HL-60 (cell line): ENCODE data around the gene PRDM12.

ENCODE experiments used
- DNase-seq, 2 experiments: peaks; one replicate each; pipeline ENCODE4 v3.0.0-alpha.2; 2010 to 2020; ENCODE audit warnings: low read depth in 1 of 2, low spot score in 1 of 2
- H3K27ac ChIP-seq: fragments of 250-450 bp; sonication (Bioruptor Pico); replicated peaks from 2 replicates; pipeline ENCODE4 v1.5.1; 2020; ENCODE audit warnings: mild to moderate bottlenecking, moderate library complexity
- H3K27me3 ChIP-seq: fragments of 250-450 bp; sonication (Bioruptor Pico); 2 replicates; pipeline ENCODE4 v1.5.1; 2021; ENCODE audit warnings: mild to moderate bottlenecking, moderate library complexity; ENCODE audit not compliant: insufficient read depth, poor library complexity, severe bottlenecking
- H3K4me3 ChIP-seq: replicated peaks from 2 replicates; pipeline ENCODE4 v1.5.1; 2011; ENCODE audit warnings: mild to moderate bottlenecking, control low read depth, low read length; ENCODE audit not compliant: insufficient read depth
- GABPA ChIP-seq: IDR thresholded peaks from 2 replicates; pipeline ENCODE4 v1.6.1; 2012; ENCODE audit warnings: low read depth
- POLR2AphosphoS5 ChIP-seq: IDR thresholded peaks from 2 replicates; pipeline ENCODE4 v1.6.1; 2012; ENCODE audit warnings: low read depth
- SPI1 ChIP-seq: IDR thresholded peaks from 2 replicates; pipeline ENCODE4 v1.6.1; 2012; ENCODE audit warnings: low read depth, mild to moderate bottlenecking, borderline replicate concordance
- TF ChIP-seq, protein P1 (sequence below): IDR thresholded peaks from one replicate; pipeline ENCODE4 v1.5.1; 2011; ENCODE audit warnings: low read length, control low read depth, inconsistent platforms; ENCODE audit not compliant: insufficient read depth
- TF ChIP-seq, protein P2 (sequence below): IDR thresholded peaks from 2 replicates; pipeline ENCODE4 v1.6.1; 2012; ENCODE audit warnings: low read depth; ENCODE audit not compliant: insufficient replicate concordance

The PRDM12 gene

DNA sequence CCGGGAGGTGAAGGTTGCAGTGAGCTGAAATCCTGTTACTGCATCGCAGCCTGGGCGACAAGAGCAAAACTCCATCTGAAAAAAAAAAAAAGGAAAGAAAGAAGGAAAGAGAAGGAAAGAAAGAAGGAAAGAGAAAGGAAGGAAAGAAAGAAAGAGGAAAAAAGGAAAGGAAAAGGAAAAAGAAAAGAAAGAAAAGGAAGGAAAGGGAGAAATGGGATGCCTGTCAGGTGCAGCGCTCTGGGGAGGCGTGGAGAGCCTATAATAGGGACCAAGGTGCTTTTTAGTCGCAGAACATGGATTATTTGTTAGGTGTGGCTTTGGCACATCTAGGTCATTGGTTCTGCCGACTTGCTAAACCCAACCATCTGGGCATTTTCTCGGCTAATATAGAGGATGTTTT, 47.1 kb downstream of the PRDM12 start:
- Histone ChIP-seq H3K27me3 (no peaks in the 10 kb centered on the region), H3K27ac (no peak overlapping the region), H3K4me3 (no peak overlapping the region)
- TF ChIP-seq, protein P1, sequence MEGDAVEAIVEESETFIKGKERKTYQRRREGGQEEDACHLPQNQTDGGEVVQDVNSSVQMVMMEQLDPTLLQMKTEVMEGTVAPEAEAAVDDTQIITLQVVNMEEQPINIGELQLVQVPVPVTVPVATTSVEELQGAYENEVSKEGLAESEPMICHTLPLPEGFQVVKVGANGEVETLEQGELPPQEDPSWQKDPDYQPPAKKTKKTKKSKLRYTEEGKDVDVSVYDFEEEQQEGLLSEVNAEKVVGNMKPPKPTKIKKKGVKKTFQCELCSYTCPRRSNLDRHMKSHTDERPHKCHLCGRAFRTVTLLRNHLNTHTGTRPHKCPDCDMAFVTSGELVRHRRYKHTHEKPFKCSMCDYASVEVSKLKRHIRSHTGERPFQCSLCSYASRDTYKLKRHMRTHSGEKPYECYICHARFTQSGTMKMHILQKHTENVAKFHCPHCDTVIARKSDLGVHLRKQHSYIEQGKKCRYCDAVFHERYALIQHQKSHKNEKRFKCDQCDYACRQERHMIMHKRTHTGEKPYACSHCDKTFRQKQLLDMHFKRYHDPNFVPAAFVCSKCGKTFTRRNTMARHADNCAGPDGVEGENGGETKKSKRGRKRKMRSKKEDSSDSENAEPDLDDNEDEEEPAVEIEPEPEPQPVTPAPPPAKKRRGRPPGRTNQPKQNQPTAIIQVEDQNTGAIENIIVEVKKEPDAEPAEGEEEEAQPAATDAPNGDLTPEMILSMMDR = no peak
- TF ChIP-seq SPI1 (no peak), POLR2AphosphoS5 (no peak), GABPA (no peak)
- TF ChIP-seq, protein P2, sequence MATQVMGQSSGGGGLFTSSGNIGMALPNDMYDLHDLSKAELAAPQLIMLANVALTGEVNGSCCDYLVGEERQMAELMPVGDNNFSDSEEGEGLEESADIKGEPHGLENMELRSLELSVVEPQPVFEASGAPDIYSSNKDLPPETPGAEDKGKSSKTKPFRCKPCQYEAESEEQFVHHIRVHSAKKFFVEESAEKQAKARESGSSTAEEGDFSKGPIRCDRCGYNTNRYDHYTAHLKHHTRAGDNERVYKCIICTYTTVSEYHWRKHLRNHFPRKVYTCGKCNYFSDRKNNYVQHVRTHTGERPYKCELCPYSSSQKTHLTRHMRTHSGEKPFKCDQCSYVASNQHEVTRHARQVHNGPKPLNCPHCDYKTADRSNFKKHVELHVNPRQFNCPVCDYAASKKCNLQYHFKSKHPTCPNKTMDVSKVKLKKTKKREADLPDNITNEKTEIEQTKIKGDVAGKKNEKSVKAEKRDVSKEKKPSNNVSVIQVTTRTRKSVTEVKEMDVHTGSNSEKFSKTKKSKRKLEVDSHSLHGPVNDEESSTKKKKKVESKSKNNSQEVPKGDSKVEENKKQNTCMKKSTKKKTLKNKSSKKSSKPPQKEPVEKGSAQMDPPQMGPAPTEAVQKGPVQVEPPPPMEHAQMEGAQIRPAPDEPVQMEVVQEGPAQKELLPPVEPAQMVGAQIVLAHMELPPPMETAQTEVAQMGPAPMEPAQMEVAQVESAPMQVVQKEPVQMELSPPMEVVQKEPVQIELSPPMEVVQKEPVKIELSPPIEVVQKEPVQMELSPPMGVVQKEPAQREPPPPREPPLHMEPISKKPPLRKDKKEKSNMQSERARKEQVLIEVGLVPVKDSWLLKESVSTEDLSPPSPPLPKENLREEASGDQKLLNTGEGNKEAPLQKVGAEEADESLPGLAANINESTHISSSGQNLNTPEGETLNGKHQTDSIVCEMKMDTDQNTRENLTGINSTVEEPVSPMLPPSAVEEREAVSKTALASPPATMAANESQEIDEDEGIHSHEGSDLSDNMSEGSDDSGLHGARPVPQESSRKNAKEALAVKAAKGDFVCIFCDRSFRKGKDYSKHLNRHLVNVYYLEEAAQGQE = no peak
- DNase-seq = no peak

DNA sequence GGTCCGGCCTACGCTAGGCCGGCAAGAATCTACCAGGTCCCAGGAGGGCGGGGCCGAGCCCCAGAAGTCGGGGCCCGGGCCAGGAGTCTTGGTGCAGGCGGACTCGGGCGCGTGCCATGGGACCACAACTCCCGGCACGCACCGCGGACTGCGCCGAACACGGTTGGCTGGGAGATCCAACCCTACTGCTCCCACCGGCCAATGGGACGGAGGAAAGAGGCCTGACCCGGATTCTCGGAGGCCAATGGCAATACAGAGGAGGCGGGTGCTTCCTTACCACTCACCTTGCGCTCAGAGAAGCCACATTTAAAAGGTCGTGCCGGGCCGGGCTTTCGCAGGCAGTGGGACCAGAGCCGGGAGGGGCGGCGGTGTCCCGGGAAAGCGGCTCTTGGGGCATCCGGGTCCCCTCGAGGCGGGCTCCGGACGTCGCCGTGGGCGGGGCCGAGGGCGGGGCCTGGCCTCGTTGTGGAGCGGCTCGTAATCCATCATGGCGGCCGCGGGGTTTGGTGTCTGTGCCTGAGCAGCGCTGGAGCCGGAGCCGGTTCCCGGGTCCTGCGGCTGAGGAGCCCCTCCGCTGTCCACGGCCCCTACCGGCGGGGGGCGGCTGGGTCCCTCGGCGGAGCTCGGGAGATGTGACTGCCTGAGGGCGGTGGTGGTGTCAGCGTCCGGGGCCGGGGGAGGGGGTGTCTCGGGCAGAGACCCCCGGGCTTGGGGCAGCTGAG, 48.3 kb downstream of the PRDM12 start:
- TF ChIP-seq, protein P2 = peak; percentile 59
- TF ChIP-seq SPI1 (no peak), POLR2AphosphoS5 (peak; percentile 52; the same call in 1 of the 2 replicates), GABPA (no peak)
- TF ChIP-seq, protein P1 = no peak
- peak overlapping the region; percentile 95 for H3K4me3 ChIP-seq
- DNase-seq = peak; percentile 94 to 98
- no peaks in the 10 kb centered on the region for H3K27me3 ChIP-seq
- peak overlapping the region; percentile 97 for H3K27ac ChIP-seq

DNA sequence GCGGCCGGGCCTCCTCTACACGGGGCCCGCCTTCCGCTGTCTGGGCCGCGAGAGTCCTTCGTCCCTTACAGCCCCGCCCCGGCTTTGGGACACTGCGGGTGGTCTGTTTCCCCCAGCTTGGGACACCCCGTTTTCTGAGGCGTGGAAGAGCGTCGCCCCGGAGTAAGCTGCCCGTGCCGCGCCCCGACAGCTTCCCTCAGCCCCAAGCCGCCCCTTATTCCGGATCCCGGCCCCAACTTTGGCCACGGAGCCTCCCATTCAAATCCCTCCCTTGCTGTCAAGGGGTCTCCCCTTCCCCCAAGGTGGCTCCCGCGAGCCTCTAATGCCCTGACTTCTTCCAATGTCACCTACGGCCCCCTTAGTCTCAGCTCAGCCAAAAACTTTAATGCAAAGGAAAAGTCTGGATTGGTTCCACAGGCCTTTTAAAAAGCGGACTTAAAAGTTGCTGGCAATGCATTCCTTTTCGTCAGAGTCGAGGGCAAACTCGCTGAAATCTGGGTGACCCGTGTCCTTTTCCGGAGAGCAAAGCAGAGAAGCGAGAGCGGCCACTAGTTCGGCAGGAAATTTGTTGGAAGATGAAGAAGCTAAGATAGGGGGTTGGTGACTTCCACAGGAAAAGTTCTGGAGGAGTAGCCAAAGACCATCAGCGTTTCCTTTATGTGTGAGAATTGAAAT, 49.0 kb downstream of the PRDM12 start:
- TF ChIP-seq POLR2AphosphoS5 (no peak), SPI1 (no peak), GABPA (no peak)
- TF ChIP-seq, protein P1 = no peak
- TF ChIP-seq, protein P2 = no peak
- H3K27ac ChIP-seq = peak overlapping the region; percentile 97
- no peak for DNase-seq
- H3K27me3 ChIP-seq = no peaks in the 10 kb centered on the region
- H3K4me3 ChIP-seq = peak overlapping the region; percentile 95
